Astrocyte of the hippocampus (primary cell): ENCODE results near the gene IL17REL.

Experiments
- DNase-seq: peaks from one replicate; pipeline ENCODE4 v3.0.0; 2011; ENCODE audit warnings: low read depth, low spot score

The IL17REL gene

GRCh38 chr22:50022171-50022819 lies 9.7 kb upstream of the IL17REL start:
- no peak for DNase-seq

- DNase-seq: no peak
Measured at GRCh38 chr22:50020606-50021005, 8.0 kb upstream of the IL17REL start.

- DNase-seq: no peak
Measured at GRCh38 chr22:50019316-50019715, 6.8 kb upstream of the IL17REL start.

- no peak for DNase-seq
Measured at GRCh38 chr22:50018608-50019285, 6.2 kb upstream of the IL17REL start.

GRCh38 chr22:50017701-50018224 lies 5.2 kb upstream of the IL17REL start:
- no peak for DNase-seq

- no peak for DNase-seq
Measured at GRCh38 chr22:50016988-50017700, 4.6 kb upstream of the IL17REL start.

- DNase-seq: no peak
Measured at GRCh38 chr22:50016308-50016987, 3.9 kb upstream of the IL17REL start.

- no peak for DNase-seq
Measured at GRCh38 chr22:50015451-50016307, 3.1 kb upstream of the IL17REL start.

- DNase-seq: no peak
Measured at GRCh38 chr22:50014655-50015401, 2.3 kb upstream of the IL17REL start.

GRCh38 chr22:50014053-50014501 lies 1.5 kb upstream of the IL17REL start:
- DNase-seq: no peak

GRCh38 chr22:50011447-50012210 lies 936 bp downstream of the IL17REL start:
- no peak for DNase-seq

GRCh38 chr22:50010676-50011446 lies 1.7 kb downstream of the IL17REL start:
- no peak for DNase-seq

GRCh38 chr22:50009765-50010675 lies 2.5 kb downstream of the IL17REL start:
- no peak for DNase-seq

GRCh38 chr22:50009251-50009650 lies 3.3 kb downstream of the IL17REL start:
- DNase-seq: no peak

GRCh38 chr22:50008151-50009040 lies 4.2 kb downstream of the IL17REL start:
- DNase-seq: no peak

- DNase-seq: no peak
Measured at GRCh38 chr22:50007057-50007511, 5.5 kb downstream of the IL17REL start.
